Measurements from ENCODE around the gene CD2AP.

Gene CD2AP

DNA sequence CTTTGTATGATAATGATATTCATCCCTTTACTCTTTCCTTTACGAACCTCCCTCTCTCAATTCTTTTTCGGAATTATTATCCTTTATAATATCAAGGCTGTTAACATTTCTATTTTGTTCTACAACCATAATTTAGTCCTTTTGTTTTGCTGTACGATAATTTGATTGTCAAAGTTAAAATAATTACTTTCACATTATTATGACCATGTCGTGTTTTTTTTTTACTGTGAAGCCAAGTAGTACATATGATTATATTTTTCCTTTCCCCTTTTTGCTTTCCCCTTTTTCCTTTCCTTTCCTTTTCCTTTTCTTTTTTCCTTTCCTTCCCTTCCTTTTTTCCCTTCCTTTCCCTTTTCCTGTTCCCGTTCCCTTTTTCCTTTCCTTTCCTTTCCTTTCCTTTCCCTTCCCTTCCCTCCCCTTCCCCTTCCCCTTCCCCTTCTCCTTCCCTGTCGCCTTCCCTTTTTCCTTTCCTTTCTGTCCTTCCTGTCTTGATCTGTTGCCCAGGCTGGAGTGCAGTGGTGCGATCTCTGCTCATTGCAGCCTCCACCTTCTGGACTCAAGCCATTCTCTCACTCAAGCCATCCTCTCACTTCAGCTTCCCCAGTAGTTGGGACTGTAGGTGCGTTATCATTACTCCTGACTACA, 19.5 kb downstream of the CD2AP start:
- H3K9ac ChIP-seq, result no peak overlapping the region

GRCh38 chr6:47502920-47503319, 25.3 kb downstream of the CD2AP start:
- no peaks in the 10 kb centered on the region for H3K27me3 ChIP-seq
- no peaks in the 10 kb centered on the region for H3K4me1 ChIP-seq
- H3K27ac ChIP-seq, result no peak overlapping the region
- no peak overlapping the region for H3K4me3 ChIP-seq
- H3K9me3 ChIP-seq (replicated peaks in 1 of 11), result peaks cover 8 to 65% (median 42%) of the 10 kb centered on the region in 11 experiments; a peak in 18 of 22 replicates
- H3K36me3 ChIP-seq, result peaks cover 18 to 41% (median 30%) of the 10 kb centered on the region in 11 experiments
- peaks cover 0 to 25% (median 0%) of the 10 kb centered on the region in 11 experiments; a peak in 6 of 22 replicates for H4K20me1 ChIP-seq
- no peak for TF ChIP-seq Cebpa-rat (IDR thresholded peaks at IDR 0.05)
- H3K9ac ChIP-seq, result no peak overlapping the region
- no peak overlapping the region for H3K4me2 ChIP-seq

More for the DNA sequence above, 19.5 kb downstream of the CD2AP start:
- no peak overlapping the region for H3K27ac ChIP-seq
- peaks cover 0 to 52% (median 8%) of the 10 kb centered on the region in 11 experiments; a peak in 9 of 22 replicates for H4K20me1 ChIP-seq
- H3K9me3 ChIP-seq (replicated peaks in 1 of 11), result peaks cover 0 to 70% (median 37%) of the 10 kb centered on the region in 11 experiments; a peak in 16 of 22 replicates
- no peak overlapping the region for H3K4me2 ChIP-seq
- TF ChIP-seq Cebpa-rat (IDR thresholded peaks at IDR 0.05), result no peak
- H3K4me1 ChIP-seq, result no peaks in the 10 kb centered on the region
- no peak overlapping the region for H3K4me3 ChIP-seq
- H3K36me3 ChIP-seq, result peaks cover 0 to 33% (median 13%) of the 10 kb centered on the region in 11 experiments; a peak in 13 of 22 replicates
- no peaks in the 10 kb centered on the region for H3K27me3 ChIP-seq

- TF ChIP-seq Cebpa-rat (IDR thresholded peaks at IDR 0.05), result no peak
- Histone ChIP-seq H3K4me2 (no peak overlapping the region), H3K4me3 (no peak overlapping the region), H3K27me3 (no peaks in the 10 kb centered on the region), H4K20me1 (no peaks in the 10 kb centered on the region; a peak in 1 of 22 replicates), H3K27ac (no peak overlapping the region), H3K9ac (no peak overlapping the region), H3K9me3 (replicated peaks in 1 of 11) (peaks cover 23 to 70% (median 57%) of the 10 kb centered on the region in 11 experiments), H3K36me3 (peaks cover 45 to 74% (median 64%) of the 10 kb centered on the region in 11 experiments), H3K4me1 (no peaks in the 10 kb centered on the region)
These were observed 32.3 kb downstream of the CD2AP start for GRCh38 chr6:47509937-47510336.

DNA sequence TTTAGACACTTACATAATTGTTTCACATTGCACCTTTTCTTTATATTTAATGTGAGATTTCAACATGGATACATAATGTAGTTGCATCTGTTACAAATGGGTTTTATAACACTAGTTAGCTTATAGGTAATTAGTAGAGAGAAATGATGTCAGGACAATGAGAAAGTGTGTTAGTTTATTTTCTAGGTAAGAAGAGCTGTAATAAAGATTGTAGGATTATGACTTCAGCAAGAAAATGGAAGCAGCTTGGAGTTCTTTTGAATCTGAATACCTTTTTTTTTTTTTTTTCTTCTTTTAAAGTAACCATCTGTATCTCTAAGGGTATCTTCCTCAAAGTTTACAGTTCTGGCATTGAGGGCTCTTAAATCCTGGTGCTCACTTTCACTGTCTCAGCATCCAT, 35.3 kb downstream of the CD2AP start:
- peaks cover 33 to 86% (median 66%) of the 10 kb centered on the region in 11 experiments for H3K36me3 ChIP-seq
- H3K4me1 ChIP-seq, result no peaks in the 10 kb centered on the region
- no peak overlapping the region for H3K4me3 ChIP-seq
- H4K20me1 ChIP-seq, result peaks cover 0 to 7% (median 0%) of the 10 kb centered on the region in 11 experiments; a peak in 3 of 22 replicates
- no peak for TF ChIP-seq Cebpa-rat (IDR thresholded peaks at IDR 0.05)
- H3K9ac ChIP-seq, result no peak overlapping the region
- H3K27me3 ChIP-seq, result no peaks in the 10 kb centered on the region
- H3K4me2 ChIP-seq, result no peak overlapping the region
- H3K9me3 ChIP-seq (replicated peaks in 1 of 11), result peaks cover 13 to 57% (median 44%) of the 10 kb centered on the region in 11 experiments
- no peak overlapping the region for H3K27ac ChIP-seq

- Histone ChIP-seq H4K20me1 (peaks cover 0 to 42% (median 8%) of the 10 kb centered on the region in 11 experiments; a peak in 8 of 22 replicates), H3K9ac (no peak overlapping the region)
- no peak for TF ChIP-seq Cebpa-rat (IDR thresholded peaks at IDR 0.05)
These were observed 41.7 kb downstream of the CD2AP start for GRCh38 chr6:47519279-47519678.

DNA sequence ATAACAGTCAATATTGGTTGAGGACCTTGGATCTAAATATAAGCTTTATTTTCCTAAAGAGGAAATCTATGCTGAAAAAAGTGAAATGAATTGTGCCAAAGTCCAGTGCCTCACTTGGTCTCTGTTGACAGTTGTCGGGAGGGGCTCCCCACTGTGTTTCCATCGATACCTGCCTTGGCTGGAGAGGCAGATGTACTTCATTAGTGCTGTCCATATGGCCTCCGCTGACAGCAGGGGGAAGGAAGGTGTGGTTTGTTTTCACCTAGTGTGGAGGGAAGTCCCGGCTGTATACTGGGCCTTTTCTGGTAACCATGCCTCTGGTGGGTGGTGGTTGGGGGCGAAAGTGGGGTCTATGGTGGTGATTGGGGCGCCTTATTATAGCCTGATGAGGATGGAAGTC, 42.7 kb downstream of the CD2AP start:
- Histone ChIP-seq H3K4me1 (peaks cover 0 to 8% (median 0%) of the 10 kb centered on the region in 10 experiments; a peak in 3 of 20 replicates), H3K27me3 (no peaks in the 10 kb centered on the region), H3K9ac (no peak overlapping the region), H3K27ac (no peak overlapping the region), H3K4me2 (no peak overlapping the region), H4K20me1 (peaks cover 0 to 47% (median 8%) of the 10 kb centered on the region in 11 experiments; a peak in 8 of 22 replicates), H3K4me3 (no peak overlapping the region), H3K9me3 (replicated peaks in 1 of 11) (no peaks in the 10 kb centered on the region), H3K36me3 (peaks cover 0 to 21% (median 11%) of the 10 kb centered on the region in 11 experiments; a peak in 10 of 22 replicates)
- TF ChIP-seq Cebpa-rat (IDR thresholded peaks at IDR 0.05), result no peak

More at GRCh38 chr6:47519279-47519678, 41.7 kb downstream of the CD2AP start:
- no peak overlapping the region for H3K4me3 ChIP-seq
- peaks cover 0 to 3% (median 0%) of the 10 kb centered on the region in 10 experiments; a peak in 3 of 20 replicates for H3K4me1 ChIP-seq
- no peak overlapping the region for H3K27ac ChIP-seq
- no peaks in the 10 kb centered on the region for H3K27me3 ChIP-seq
- peaks cover 0 to 31% (median 13%) of the 10 kb centered on the region in 11 experiments; a peak in 11 of 22 replicates for H3K36me3 ChIP-seq
- H3K9me3 ChIP-seq (replicated peaks in 1 of 11), result 0 out of 22 replicates have a peak, but pooled peaks cover 0 to 4% (median 0%) of the 10 kb centered on the region in 11 experiments
- H3K4me2 ChIP-seq, result no peak overlapping the region

GRCh38 chr6:47521961-47522360, 44.4 kb downstream of the CD2AP start:
- peaks cover 0 to 8% (median 0%) of the 10 kb centered on the region in 10 experiments; a peak in 3 of 20 replicates for H3K4me1 ChIP-seq
- no peak overlapping the region for H3K4me3 ChIP-seq
- peaks cover under 1 to 20% (median 11%) of the 10 kb centered on the region in 11 experiments; a peak in 20 of 22 replicates for H3K36me3 ChIP-seq
- H3K4me2 ChIP-seq, result no peak overlapping the region
- peaks cover 0 to 10% (median 2%) of the 10 kb centered on the region in 11 experiments; a peak in 13 of 22 replicates for H3K9me3 ChIP-seq (replicated peaks in 1 of 11)
- H4K20me1 ChIP-seq, result peaks cover 0 to 44% (median 8%) of the 10 kb centered on the region in 11 experiments; a peak in 8 of 22 replicates
- no peaks in the 10 kb centered on the region for H3K27me3 ChIP-seq
- H3K27ac ChIP-seq, result no peak overlapping the region
- no peak for TF ChIP-seq Cebpa-rat (IDR thresholded peaks at IDR 0.05)
- no peak overlapping the region; a peak in 1 of 22 replicates for H3K9ac ChIP-seq

DNA sequence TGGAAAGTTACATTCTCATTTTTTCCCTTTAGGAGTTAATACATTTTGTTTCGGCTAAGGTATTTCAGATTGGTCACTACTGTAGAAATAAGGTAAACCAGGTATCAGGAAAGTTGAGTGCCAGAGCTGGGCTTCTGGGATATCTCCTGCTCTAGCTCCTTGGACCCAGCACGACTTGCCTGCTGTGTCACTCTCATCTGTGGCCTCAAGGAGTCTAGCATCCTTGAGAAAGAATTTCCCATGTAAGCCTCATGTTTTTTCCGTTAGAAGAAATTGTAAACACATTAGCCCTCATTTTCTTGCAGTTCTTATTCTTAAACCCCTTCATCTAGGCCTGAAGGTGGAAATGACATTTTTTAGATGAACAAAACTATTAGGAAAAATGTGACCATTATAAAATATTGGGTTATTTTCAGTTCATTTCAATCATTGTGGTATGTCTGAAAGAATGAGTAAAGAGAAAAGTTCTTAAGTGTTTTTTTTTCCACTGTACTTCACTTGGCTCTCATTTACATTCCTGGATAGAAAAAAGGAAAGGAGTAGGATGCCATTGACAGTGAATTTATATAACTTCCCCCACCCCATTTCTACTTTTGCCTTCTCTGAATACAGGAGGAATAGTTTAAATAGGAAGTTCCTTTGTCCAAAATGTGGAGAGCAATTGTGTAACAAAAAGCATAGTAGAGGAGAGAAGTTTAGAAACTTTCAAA, 46.7 kb downstream of the CD2AP start:
- Histone ChIP-seq H3K4me3 (no peak overlapping the region), H3K27me3 (no peaks in the 10 kb centered on the region), H3K4me2 (no peak overlapping the region), H3K36me3 (peaks cover 9 to 36% (median 26%) of the 10 kb centered on the region in 11 experiments), H3K27ac (no peak overlapping the region), H4K20me1 (peaks cover 0 to 32% (median 8%) of the 10 kb centered on the region in 11 experiments; a peak in 8 of 22 replicates), H3K9ac (no peak overlapping the region), H3K9me3 (replicated peaks in 1 of 11) (peaks cover 6 to 18% (median 12%) of the 10 kb centered on the region in 11 experiments; a peak in 18 of 22 replicates), H3K4me1 (peaks cover 0 to 8% (median 0%) of the 10 kb centered on the region in 10 experiments; a peak in 2 of 20 replicates)
- no peak for TF ChIP-seq Cebpa-rat (IDR thresholded peaks at IDR 0.05)
